GM18517 (cell line): ENCODE measurements around the gene REPIN1.
"Not testable (repeated sequence)": the region's sequence is repeated elsewhere in the genome, so short reads cannot be mapped to it uniquely, and the experiment has no call there.

Experiments used
- ATAC-seq: cut with Tn5 transposase; IDR thresholded peaks from one replicate; pipeline ENCODE4 v1.9.1; 2021; ENCODE audit warnings: mild to moderate bottlenecking, moderate library complexity; ENCODE audit not compliant: unreplicated experiment

The REPIN1 gene

DNA sequence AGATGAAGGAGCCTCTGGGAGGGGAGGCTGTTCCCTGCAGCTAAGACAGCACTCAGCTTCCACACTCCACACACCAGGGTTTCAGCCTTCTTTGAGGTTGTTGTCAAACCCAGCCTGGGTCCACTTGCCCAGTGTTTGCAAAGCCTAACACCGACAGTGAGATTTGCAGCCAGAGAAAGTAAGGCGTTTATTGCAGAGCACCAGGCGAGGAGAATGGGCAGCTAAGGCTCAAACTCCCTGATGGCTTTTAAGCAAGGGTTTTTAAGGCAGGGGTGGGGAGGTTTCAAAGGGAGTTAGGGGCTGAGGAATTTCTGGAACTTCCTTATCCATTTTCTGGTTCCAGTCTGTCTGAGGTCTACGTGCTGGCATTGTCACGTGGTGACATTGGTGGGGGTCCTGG is 5.8 kb downstream of the REPIN1 start:
- ATAC-seq, result no peak

DNA sequence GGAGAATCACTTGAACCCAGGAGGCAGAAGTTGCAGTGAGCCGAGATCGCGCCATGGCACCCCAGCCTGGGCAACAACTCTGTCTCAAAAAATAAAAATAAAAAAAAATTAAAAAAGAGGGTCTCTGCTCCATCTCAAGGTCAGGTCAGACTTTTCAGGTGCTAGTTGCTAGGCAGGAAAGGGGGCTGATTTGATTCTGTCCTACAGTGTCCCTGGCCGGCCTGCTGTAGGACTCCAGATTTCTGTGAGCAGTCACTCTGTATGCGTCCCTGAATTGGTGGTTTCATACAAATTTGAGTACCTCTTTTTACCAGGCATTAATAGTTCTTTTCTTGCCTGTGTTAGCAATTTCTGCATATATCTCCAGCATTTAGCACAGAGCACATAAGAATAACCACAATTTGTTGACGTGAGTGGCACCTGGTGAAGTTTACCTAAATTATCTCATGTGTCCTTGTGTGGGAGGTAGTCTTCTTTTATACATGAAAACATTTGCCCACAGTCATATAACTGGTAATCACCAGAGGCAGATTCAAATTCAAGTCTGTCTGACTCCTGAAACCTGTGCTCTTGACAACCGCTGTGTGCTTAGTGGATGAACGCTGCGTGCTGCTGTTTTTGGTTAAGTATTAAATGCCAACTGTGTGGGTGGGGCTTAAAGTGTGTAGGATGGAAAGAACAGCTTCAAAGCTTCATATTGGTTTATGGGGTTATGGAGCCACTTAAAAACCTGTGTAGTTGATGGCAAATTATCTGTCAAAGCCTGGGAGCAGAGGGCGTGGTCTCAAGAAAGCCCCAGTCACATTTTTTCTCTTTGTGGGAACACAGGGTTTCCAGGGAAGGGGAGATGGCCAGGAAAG is 7.3 kb downstream of the REPIN1 start:
- ATAC-seq, result peak; percentile 44

DNA sequence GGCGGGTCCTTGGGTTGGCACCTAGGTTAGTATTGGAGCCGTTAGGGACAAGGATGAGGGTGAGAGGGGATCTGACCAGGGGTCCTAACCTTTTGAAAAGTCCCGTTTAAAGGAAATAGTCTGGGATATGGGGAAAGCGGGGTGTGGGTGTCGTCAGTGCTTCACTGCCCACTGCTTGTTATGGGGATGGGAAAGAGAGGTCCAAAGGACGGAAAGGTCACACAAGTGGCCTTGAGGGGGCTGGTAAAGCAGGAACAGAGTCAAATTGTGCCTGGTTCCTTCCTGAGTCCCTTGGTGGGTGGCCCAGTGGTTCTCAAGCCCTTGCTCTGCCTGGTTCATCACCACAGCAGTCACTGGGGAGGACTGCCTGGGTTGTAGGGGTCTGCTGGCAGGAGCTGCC is 7.9 kb downstream of the REPIN1 start:
- ATAC-seq, result no peak

DNA sequence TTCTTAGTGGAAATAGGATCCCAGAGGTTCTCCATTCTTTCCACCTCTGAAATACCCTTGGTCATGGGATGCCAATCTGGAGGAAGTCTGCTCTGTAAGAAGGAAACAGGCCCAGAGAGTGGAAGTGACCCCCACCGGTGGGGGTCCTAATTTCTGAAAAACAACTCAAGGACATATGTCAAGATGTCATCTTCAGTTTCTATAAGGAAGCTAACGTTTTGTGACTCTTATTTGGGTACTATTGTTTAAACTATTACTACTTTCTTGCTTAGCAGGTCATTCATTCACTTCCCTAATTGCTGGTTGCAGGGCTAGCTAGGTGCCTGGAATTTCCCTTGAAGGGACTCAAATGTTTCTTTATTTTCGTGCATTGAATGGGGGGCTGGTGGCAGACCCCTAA is 8.6 kb downstream of the REPIN1 start:
- ATAC-seq, result no peak

DNA sequence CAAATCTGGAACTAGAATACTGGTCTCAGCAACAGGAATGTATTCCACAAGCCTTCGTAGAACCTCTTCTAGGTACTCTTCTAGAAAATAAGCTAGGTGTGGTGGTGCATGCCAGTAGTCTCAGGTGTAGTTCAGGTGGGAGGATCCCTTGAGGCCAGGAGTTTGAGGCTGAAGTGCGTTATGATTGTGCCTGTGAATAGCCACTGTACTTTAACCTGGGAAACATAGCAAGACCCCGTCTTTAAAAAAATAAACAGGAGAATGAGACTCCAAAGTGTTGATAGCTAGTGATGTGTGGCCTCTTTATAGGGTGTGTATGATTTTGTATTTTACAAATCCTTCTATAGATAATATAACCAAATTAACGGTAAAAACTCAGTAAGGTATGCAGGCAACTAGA is 9.0 kb downstream of the REPIN1 start:
- ATAC-seq, result no peak

DNA sequence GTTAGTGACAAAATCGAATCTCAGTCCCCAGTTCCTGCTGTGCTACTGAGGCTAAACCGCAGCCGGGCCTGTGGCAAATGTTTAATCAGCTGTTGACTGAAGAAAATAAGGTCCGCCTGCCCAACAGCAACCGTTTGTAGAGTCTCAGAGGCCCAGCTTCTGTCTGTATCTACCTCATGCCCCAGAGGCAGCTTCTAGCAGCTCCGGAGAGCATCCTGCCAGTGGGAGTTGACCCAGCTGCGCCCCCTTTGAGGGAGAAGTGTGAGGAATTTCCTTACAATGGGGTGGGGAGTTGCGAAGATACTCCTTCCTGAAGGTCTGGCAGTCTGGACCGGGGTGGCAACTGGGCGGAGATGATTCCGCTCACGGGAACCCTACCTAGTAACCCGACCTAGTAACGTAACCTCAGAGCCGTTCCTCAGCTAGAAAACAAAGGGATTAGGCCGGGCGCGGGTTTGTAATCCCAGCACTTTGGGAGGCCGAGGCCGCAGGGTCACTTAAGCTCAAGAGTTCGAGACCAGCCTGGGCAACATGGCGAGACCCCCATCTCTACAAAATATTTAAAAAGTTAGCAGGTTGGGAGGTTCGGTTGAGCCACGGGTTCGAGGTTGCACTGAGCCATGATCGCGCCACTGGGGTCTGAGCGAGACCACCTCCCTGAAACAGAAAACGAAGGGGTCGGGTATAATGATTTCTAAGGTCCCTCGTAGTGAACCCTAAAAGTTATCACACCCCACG is 9.7 kb downstream of the REPIN1 start:
- no peak for ATAC-seq

DNA sequence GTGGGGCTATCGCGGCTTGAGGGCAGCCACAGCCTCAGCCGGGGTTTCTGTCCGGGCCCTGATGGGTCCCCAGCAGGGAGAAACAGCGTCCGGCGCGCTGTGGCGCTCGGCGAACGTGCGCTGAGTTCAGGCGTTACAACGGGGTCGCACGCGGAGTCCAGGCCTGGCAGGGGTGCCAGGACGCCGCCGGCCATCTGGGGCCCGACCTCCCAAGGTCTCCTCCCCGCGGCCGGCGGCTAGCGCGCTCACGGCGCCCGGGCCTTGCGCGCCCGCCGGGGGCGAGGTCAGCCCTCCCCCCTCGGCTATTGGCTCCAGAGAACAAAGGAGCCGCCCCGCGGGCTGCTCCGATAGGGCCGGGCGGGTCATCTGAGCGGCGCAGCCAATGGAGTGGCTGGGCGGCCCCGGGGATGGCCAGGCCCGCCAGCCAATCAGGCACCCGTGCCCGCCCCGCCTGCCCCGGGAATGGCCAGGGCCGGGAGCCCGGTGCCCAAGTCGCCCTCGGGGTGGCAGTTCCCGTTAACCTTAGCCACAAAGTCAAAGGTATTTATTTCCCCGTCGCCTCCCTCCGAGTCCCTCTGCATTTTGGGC is 10.3 kb downstream of the REPIN1 start, which contains the start of gene ZNF775:
ZNF775 (plus strand) TSS at position 478 of the 588 bp plus-strand sequence. CDS start 9,141 bp downstream, outside the sequence.
- peak; percentile 66 for ATAC-seq

DNA sequence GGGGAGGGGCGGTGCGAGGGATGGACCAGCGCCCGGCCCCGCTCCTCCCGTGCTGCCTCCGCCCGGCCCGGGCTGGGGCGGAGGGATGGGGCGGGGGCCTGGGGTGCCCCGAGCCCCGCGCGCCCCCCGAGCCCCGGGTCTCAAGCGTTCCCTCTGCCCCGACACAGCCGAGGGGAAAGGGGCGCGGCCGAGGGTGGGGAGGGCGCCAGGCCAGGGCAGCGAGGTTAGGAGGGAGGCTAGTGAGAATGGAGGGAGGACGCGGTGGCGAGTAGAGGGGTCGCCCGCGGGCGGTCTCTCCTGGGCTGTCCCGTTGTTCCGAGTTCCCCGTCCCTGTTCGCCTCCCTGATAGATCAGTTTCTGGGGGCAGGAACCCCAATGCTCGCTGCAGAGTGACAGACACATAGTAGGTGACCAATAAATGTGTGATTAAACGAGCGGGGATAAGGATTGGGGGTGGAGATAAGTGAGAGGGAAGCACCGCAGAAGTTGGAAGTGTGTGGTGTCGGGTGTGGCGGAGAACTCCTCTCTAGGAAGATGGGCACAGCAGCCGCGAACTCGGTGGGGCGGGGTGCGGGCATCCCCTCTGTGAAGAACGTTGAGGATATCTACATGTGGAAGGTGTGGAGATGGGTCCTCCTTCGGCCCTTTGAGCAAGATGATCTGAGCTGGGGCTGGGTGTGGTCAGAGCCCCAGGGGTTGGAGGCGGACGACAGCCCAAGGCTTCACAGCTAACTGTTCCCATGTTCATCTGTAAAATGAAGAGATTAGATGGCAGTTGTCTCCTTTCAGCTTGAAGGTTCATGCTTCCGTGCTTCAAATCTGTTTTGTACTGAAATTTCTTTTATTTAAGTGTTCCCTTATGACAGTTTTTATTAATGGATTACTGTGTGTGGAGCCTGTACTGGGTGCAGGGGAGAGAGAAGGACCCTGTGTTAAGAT is 11.1 kb downstream of the REPIN1 start:
- no peak for ATAC-seq

DNA sequence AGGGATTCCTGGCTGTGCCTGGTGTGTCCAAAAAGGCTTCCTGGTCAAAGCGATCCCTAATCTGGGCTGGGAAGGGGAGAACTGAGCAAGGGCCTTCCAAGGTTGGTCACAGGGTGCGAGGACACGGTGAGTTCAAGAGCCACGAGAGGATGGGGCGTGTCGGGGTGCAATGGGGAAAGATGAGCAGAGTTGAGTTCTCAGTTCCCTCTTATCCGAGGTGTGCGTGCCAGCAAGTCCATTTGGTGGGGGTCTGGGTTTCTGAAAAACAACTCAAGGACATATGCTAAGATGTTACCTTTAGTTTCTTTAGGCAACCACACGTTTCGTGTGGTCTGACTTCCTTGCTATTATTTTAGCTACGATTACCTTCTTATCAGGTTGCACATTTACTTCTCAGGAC is 11.8 kb downstream of the REPIN1 start:
- ATAC-seq, result no peak

DNA sequence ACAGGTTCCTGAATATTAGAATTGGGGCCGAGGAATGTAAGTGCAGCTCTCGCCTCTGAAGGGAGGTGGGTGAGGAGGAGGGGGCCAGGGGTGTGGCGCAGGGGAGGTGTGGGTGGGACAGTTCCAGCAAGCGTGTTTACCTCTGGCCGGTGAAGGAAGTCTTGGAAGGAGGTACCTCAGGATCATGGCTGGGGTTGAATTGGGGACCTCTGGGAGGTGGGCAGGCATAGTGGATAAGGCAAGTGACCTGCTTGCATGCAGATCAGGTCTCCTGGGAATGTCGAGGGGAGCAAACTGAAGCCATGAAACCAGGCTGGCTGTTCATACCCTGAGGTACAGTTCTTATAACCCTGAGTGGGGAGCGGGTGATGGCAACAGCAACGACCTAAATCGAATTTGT is 12.5 kb downstream of the REPIN1 start:
- ATAC-seq, result no peak

DNA sequence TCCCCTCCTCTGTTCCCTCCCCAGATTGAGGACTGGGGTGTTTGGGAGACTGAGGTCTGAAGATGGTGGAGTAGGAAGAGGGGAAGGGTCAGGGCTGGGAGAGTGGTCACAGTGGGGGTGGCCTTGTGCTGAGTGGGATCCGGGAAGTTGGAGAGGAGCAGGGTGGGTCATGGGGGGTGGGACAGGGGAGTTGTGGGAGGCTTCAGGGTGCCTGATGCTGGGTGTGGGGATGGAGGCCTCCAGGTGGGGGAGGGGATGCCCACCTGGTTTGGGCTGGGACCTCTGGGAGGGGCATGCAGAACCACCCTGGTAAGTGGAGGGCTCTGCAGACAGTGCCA is 13.1 kb downstream of the REPIN1 start:
- no peak for ATAC-seq

DNA sequence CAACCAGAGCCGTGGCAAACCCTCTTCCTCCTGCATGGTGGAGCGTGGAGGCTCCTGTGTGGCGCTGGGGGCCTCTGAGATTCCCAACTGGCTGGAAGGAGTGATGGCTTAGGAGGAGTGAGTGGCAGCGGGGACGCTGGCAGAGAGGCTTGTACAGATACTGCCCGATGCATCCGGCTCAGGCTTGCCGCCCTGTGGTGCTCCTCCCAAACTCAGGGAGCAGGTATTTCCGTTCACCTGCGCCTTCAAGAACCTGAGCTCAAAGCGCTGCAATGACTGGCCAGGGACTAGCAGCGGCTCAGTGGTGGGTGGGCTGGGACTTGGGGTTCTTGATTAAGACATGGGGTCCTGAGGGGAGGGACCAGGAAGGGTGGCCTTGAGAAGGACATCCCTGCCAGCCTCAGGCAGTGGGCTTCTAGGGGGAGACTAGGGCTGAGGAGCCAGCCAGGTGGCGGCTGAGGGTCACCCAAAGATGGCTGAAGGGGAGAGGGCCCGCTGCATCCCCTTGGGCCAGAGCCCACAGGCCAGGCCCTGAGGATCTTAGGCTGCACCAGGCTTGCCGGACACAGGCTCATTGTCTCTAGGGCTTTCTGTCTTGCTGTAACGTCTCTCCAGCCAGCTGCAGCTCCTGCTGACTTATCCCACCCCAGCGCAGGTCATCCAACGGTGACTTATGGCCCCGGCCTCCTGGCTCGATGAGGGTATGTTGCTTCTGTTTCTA is 13.7 kb downstream of the REPIN1 start:
- no peak for ATAC-seq

DNA sequence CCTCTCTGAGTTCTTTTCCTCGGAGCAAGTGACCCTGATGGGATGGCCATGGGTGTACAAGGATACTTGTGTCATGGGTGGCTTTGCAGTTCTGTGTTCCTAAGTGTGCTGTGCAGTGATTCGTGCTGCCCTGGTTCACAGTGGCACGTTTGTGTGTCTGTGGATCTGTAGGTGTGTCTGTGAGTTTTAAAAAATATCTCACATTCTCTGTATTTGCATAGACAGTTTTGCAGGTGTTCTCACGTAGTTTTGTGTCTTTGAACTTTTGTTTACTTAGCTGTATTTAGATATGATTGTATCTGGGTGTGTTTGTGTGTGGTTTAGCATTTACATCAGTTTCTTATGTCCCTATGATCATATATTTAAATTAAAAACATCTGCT is 14.2 kb downstream of the REPIN1 start:
- ATAC-seq, result no peak

DNA sequence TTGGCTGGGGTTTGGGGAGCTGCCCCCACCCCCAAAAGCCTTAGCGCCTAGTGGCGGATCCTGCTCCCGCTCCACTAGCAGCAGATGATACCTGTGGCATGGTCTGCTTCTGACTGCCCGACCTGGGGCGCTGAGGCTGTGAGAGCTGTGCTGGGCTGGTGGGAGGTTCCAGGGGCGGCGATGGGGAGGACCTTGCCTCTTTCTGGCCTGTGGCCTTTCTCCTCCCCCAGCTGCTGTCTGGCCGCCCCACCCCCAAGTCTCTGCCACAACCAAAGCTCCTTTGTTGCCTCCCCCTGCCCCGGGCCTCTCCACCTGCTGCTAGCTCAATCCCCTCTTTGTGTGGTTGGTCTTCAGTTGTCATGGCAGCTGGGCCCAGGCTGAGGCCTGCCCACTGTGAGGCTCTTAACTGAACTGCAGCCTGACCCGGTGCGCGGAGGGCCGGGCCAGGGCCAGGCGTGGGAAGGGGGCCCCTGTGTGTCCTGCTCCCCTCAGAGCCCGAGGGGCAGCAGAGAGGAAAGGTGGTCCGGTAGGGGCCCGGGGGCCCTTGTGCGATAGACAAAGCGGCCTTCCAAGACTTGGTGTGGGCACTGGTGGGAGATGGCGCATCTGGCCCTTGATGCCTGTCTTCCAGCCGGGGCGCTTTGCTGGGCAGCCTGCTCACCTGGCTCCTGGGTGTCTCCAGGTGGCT is 15.2 kb downstream of the REPIN1 start:
- no peak for ATAC-seq

DNA sequence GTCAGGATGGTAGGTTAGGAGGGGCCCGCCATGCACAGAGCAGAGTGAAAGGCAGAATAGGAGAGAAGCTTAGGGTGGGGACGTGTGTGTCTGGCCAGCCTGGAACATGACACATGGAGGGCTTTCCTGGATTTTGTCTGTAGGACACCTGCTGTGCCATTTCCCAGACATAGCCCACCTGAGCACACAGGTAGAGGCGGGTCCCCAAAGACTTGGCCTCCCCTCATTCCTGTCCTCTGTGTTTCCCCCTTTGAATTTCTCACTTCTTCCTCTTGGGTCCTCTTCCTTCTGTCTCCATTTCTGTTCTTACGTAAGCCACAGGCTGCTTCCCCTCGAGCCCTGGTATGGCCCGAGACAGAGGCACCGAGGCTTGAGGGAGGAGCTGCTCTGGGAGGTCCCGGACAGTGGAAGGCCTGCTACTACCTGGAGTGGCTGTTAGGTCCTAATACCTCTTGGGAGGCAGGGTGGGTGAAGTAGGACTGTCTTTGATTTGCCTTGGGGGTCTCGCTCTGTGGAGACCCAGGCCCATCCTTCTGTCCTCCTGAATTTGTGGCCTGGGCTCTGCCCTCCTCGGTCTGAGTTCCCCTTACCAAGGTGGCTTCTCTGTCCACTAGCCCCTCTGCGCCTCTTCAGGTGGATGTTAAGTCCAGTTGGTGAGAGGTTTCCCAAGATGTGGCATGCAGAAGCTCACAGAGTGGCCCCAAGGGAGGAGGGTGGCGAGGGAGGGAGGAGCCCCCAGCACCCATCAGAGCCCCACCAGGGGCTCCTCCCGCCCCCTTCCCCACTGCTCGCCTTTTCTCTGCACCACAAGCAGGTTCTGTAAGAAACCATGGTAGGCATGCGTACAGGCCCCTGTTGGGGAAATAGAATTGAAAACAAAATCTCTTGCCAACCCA is 16.0 kb downstream of the REPIN1 start:
- no peak for ATAC-seq

DNA sequence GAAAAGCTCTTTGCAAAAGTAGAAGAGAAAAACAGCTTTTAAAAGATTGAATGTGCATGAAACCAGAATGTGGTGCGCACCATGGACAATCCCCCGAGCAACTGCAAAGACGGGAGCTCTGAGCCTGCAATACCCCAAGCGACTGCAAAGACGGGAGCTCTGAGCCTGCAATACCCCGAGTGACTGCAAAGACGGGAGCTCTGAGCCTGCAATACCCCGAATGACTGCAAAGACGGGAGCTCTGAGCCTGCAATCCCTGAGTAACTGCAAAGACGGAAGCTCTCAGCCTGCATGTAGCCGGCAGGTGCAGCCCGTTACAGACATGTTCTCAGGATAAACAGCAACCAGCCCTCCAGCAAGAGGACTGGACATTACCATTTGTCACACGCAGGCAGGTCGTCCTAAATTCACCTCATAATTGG is 16.7 kb downstream of the REPIN1 start:
- ATAC-seq, result no peak

DNA sequence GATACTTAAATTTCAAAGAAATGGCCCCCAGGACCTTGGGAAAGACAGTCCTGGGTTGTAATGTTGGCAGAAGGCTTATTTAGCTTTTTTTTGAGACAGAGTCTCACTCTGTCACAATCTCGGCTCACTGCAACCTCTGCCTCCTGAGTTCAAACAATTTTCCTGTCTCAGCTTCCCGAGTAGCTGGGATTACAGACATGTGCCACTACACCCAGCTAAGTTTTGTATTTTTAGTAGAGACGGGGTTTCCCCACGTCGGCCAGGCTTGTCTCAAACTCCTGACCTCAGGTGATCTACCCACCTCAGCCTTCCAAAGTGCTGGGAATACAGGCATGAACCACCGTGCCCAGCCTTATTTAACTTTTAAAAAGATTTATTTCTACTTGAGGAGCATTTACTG is 17.3 kb downstream of the REPIN1 start:
- not testable (repeated sequence) for ATAC-seq

DNA sequence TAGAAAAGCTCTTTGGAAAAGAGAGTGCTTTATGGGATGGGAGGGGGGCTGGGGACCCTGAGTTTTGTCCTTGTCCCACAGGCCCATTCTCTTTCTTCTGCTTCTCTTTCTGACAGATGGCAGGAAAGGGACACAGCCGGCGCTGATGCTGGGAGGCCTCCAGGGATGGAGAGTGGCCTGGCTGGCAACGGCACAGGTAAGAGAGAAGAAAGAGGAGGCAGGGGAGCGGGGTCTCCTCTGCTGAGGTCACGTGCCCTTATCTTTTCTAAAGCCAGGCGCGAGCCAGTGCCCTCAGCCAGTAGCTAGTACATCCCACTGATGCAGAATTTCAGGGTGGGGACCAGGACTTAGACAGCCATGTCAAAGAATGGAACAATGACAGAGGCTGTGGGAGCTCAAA is 19.7 kb downstream of the REPIN1 start:
- no peak for ATAC-seq
